HEK293 (cell line): ENCODE measurements around the gene AFF3.
A peak's percentile ranks its signal among the peaks of the same experiment; 100 is the strongest.

ENCODE experiments used
- CTCF ChIA-PET: fragments of 350-600 bp; formaldehyde crosslinking; extraction: SDS; loops from one replicate; lab custom pipeline; 2021; ENCODE audit warnings: antibody characterized with exemption; lab: Yijun Ruan, JAX
- POLR2A ChIA-PET: fragments of 300-600 bp; formaldehyde crosslinking; extraction: SDS; loops from one replicate; lab custom pipeline; 2020; ENCODE audit warnings: antibody characterized with exemption, inconsistent platforms; lab: Yijun Ruan, JAX
- H3K27ac ChIP-seq: fragments of 200-500 bp; sonication (Bioruptor generic); 2 replicates; pipeline ENCODE4 v1.5.1; 2014; ENCODE audit warnings: low read depth, low read length, control low read depth, inconsistent platforms; ENCODE audit errors: extremely low read depth
- H3K36me3 ChIP-seq, 2 experiments: fragments of 200-500 bp in 1 of 2; sonication (Bioruptor generic) in 1 of 2; 1 replicate in 1 of 2; 2 replicates in 1 of 2; pipeline ENCODE4 v1.5.1; 2014 to 2017; ENCODE audit warnings: inconsistent platforms in 2 of 2, low read length in 2 of 2; ENCODE audit not compliant: control insufficient read depth in 2 of 2, insufficient read depth in 1 of 2
- H3K4me1 ChIP-seq: fragments of 200-500 bp; sonication (Bioruptor generic); 2 replicates; pipeline ENCODE4 v1.5.1; 2014; ENCODE audit warnings: mild to moderate bottlenecking, low read length, inconsistent platforms; ENCODE audit not compliant: control insufficient read depth, insufficient read depth
- H3K4me3 ChIP-seq: 2 replicates; pipeline ENCODE4 v1.5.1; 2011; ENCODE audit warnings: low read depth, mild to moderate bottlenecking, control low read depth, low read length, moderate library complexity
- H3K9me3 ChIP-seq: fragments of 200-500 bp; sonication (Bioruptor generic); 2 replicates; pipeline ENCODE4 v1.5.1; 2014; ENCODE audit warnings: low read depth, low read length, inconsistent platforms; ENCODE audit not compliant: control insufficient read depth, insufficient read depth
- HIC1 ChIP-seq: fragments of 450-650 bp; formaldehyde crosslinking; IDR thresholded peaks from 2 replicates; pipeline ENCODE4 v1.5.1; 2016; ENCODE audit warnings: missing biosample characterization, missing genetic modification characterization
- PRDM6 ChIP-seq: fragments of 450-650 bp; formaldehyde crosslinking; IDR thresholded peaks from 2 replicates; pipeline ENCODE4 v1.5.1; 2017; ENCODE audit warnings: missing biosample characterization, missing genetic modification characterization
- SALL2 ChIP-seq: fragments of 450-650 bp; formaldehyde crosslinking; IDR thresholded peaks from 2 replicates; pipeline ENCODE4 v1.5.0; 2017; ENCODE audit warnings: missing biosample characterization, mild to moderate bottlenecking, missing genetic modification characterization, borderline replicate concordance
- SETDB1 ChIP-seq: IDR thresholded peaks from one replicate; pipeline ENCODE4 v1.6.1; 2017; ENCODE audit warnings: mild to moderate bottlenecking, low read length, moderate library complexity, mixed read lengths; ENCODE audit not compliant: insufficient read length
- TCF7L2 ChIP-seq: IDR thresholded peaks from 2 replicates; pipeline ENCODE4 v1.6.1; 2011; ENCODE audit warnings: low read depth, mild to moderate bottlenecking, inconsistent platforms, low read length, moderate library complexity, borderline replicate concordance
- TRIM28 ChIP-seq: IDR thresholded peaks from 2 replicates; pipeline ENCODE4 v1.6.1; 2011; ENCODE audit warnings: low read length, control low read depth, borderline replicate concordance
- ZBTB11 ChIP-seq: fragments of 450-650 bp; formaldehyde crosslinking; conservative IDR thresholded peaks from 2 replicates; pipeline ENCODE4 v1.5.1; 2016; ENCODE audit warnings: low read depth, missing biosample characterization, missing genetic modification characterization
- ZBTB6 ChIP-seq: fragments of 450-650 bp; formaldehyde crosslinking; IDR thresholded peaks from 2 replicates; pipeline ENCODE4 v1.5.1; 2017; ENCODE audit warnings: missing biosample characterization, missing genetic modification characterization
- ZNF114 ChIP-seq: fragments of 450-650 bp; formaldehyde crosslinking; IDR thresholded peaks from 2 replicates; pipeline ENCODE4 v1.5.0; 2017; ENCODE audit warnings: missing biosample characterization, missing genetic modification characterization
- ZNF132 ChIP-seq: fragments of 450-650 bp; formaldehyde crosslinking; IDR thresholded peaks from 2 replicates; pipeline ENCODE4 v1.5.1; 2017; ENCODE audit warnings: missing biosample characterization, missing genetic modification characterization, borderline replicate concordance
- ZNF155 ChIP-seq: fragments of 450-650 bp; formaldehyde crosslinking; IDR thresholded peaks from 2 replicates; pipeline ENCODE4 v1.5.1; 2016; ENCODE audit warnings: missing biosample characterization, missing genetic modification characterization
- ZNF175 ChIP-seq: fragments of 450-650 bp; formaldehyde crosslinking; IDR thresholded peaks from 2 replicates; pipeline ENCODE4 v1.5.1; 2016; ENCODE audit warnings: missing biosample characterization, missing genetic modification characterization
- ZNF184 ChIP-seq: fragments of 450-650 bp; IDR thresholded peaks from 2 replicates; pipeline ENCODE4 v1.5.1; 2018; ENCODE audit warnings: missing biosample characterization, mild to moderate bottlenecking, missing genetic modification characterization
- ZNF223 ChIP-seq: fragments of 450-650 bp; formaldehyde crosslinking; IDR thresholded peaks from 2 replicates; pipeline ENCODE4 v1.5.1; 2016; ENCODE audit warnings: missing biosample characterization, missing genetic modification characterization
- ZNF366 ChIP-seq: fragments of 450-650 bp; formaldehyde crosslinking; conservative IDR thresholded peaks from 2 replicates; pipeline ENCODE4 v1.5.1; 2016; ENCODE audit warnings: missing biosample characterization, missing genetic modification characterization
- ZNF394 ChIP-seq: fragments of 450-650 bp; formaldehyde crosslinking; IDR thresholded peaks from 2 replicates; pipeline ENCODE4 v1.5.1; 2016; ENCODE audit warnings: missing biosample characterization, missing genetic modification characterization, mild to moderate bottlenecking, moderate library complexity, borderline replicate concordance
- ZNF423 ChIP-seq: fragments of 450-650 bp; formaldehyde crosslinking; IDR thresholded peaks from 2 replicates; pipeline ENCODE4 v1.5.1; 2016; ENCODE audit warnings: missing biosample characterization, missing genetic modification characterization
- ZNF433 ChIP-seq: fragments of 450-650 bp; formaldehyde crosslinking; IDR thresholded peaks from 2 replicates; pipeline ENCODE4 v1.5.1; 2016; ENCODE audit warnings: missing biosample characterization, missing genetic modification characterization, low read depth
- ZSCAN23 ChIP-seq: fragments of 450-650 bp; formaldehyde crosslinking; IDR thresholded peaks from 2 replicates; pipeline ENCODE4 v1.5.1; 2016; ENCODE audit warnings: missing biosample characterization, missing genetic modification characterization
- ZXDB ChIP-seq: fragments of 450-650 bp; formaldehyde crosslinking; IDR thresholded peaks from 2 replicates; pipeline ENCODE4 v1.5.1; 2016; ENCODE audit warnings: missing biosample characterization, missing genetic modification characterization

Gene AFF3

GRCh38 chr2:99797475-99797874 lies 344.9 kb downstream of the AFF3 start:
- CTCF ChIA-PET, result no interaction called here
- TF ChIP-seq SETDB1 (peak; percentile 84), ZNF132 (tag by site-specific recombination) (no peak), ZBTB11 (tag by site-specific recombination) (no peak)
- Histone ChIP-seq H3K9me3 (no peaks in the 10 kb centered on the region), H3K4me3 (no peak overlapping the region), H3K4me1 (peaks cover 7% of the 10 kb centered on the region; the same call in 1 of the 2 replicates), H3K36me3 (no peaks in the 10 kb centered on the region), H3K27ac (no peak overlapping the region)
- POLR2A ChIA-PET, result no interaction called here

- TF ChIP-seq ZNF175 (tag by site-specific recombination), result no peak
- TF ChIP-seq ZNF366 (tag by site-specific recombination), result no peak
- TF ChIP-seq ZSCAN23 (tag by site-specific recombination), result no peak
- no peak for TF ChIP-seq TRIM28
- TF ChIP-seq ZNF423 (tag by site-specific recombination), result no peak
- TF ChIP-seq ZNF394 (tag by site-specific recombination), result no peak
- TF ChIP-seq HIC1 (tag by site-specific recombination), result no peak
- no peak for TF ChIP-seq SALL2 (tag by site-specific recombination)
- TF ChIP-seq ZBTB6, result no peak
- TF ChIP-seq ZNF184, result no peak
- no peak for TF ChIP-seq ZXDB
- TF ChIP-seq ZNF223 (tag by site-specific recombination), result no peak
- no peak for TF ChIP-seq ZNF155
- no peak for TF ChIP-seq PRDM6
- TF ChIP-seq ZNF114, result no peak
- TF ChIP-seq ZNF433 (tag by site-specific recombination), result no peak
- no peak for TF ChIP-seq TCF7L2
- no peaks in the 10 kb centered on the region for H3K9me3 ChIP-seq
- ChIA-PET CTCF (interaction anchor here (1.6 kb wide), 1 partner anchor 468 kb away, joined by 3 read pairs; no protein-coding TSS in a partner anchor), POLR2A (no interaction called here)
- H3K36me3 ChIP-seq, result no peaks in the 10 kb centered on the region
- H3K27ac ChIP-seq, result no peak overlapping the region
- H3K4me1 ChIP-seq, result no peaks in the 10 kb centered on the region
- no peak overlapping the region for H3K4me3 ChIP-seq
Measured at GRCh38 chr2:99794414-99794813, 348.0 kb downstream of the AFF3 start.
